HEK293 (cell line): ENCODE results near the gene S100A11.
A peak's percentile ranks its signal among the peaks of the same experiment; 100 is the strongest.

Source experiments
- GFI1B ChIP-seq: fragments of 450-650 bp; formaldehyde crosslinking; IDR thresholded peaks from 2 replicates; pipeline ENCODE4 v1.5.1; 2016; ENCODE audit warnings: missing biosample characterization, missing genetic modification characterization
- GLI2 ChIP-seq: fragments of 450-650 bp; formaldehyde crosslinking; IDR thresholded peaks from 2 replicates; pipeline ENCODE4; 2017; ENCODE audit warnings: missing biosample characterization, missing genetic modification characterization, low read depth, borderline replicate concordance
- HOXA7 ChIP-seq: sonication (generic); formaldehyde crosslinking; IDR thresholded peaks from 2 replicates; pipeline ENCODE4 v1.8.1; 2022; ENCODE audit warnings: missing genetic modification reagents, borderline replicate concordance
- IKZF3 ChIP-seq: fragments of 450-650 bp; IDR thresholded peaks from 2 replicates; pipeline ENCODE4 v1.5.0; 2018; ENCODE audit warnings: missing biosample characterization, mild to moderate bottlenecking, missing genetic modification characterization, moderate library complexity
- KLF16 ChIP-seq: fragments of 450-650 bp; formaldehyde crosslinking; IDR thresholded peaks from 2 replicates; pipeline ENCODE4 v1.5.1; 2017; ENCODE audit warnings: missing biosample characterization, missing genetic modification characterization
- KLF9 ChIP-seq: fragments of 450-650 bp; formaldehyde crosslinking; IDR thresholded peaks from 2 replicates; pipeline ENCODE4 v1.5.1; 2016; ENCODE audit warnings: missing biosample characterization, missing genetic modification characterization, low read depth
- PRDM1 ChIP-seq: fragments of 450-650 bp; formaldehyde crosslinking; IDR thresholded peaks from 2 replicates; pipeline ENCODE4; 2016; ENCODE audit warnings: missing biosample characterization, missing genetic modification characterization
- RBAK ChIP-seq: fragments of 450-650 bp; formaldehyde crosslinking; IDR thresholded peaks from 2 replicates; pipeline ENCODE4 v1.5.1; 2016; ENCODE audit warnings: missing biosample characterization, missing genetic modification characterization
- SP2 ChIP-seq: fragments of 450-650 bp; formaldehyde crosslinking; IDR thresholded peaks from 2 replicates; pipeline ENCODE4 v1.5.1; 2016; ENCODE audit warnings: missing biosample characterization, missing genetic modification characterization
- TCF7L2 ChIP-seq: IDR thresholded peaks from 2 replicates; pipeline ENCODE4 v1.6.1; 2011; ENCODE audit warnings: low read depth, mild to moderate bottlenecking, inconsistent platforms, low read length, moderate library complexity, borderline replicate concordance
- YY2 ChIP-seq: fragments of 450-650 bp; formaldehyde crosslinking; IDR thresholded peaks from 2 replicates; pipeline ENCODE4 v1.5.1; 2016; ENCODE audit warnings: missing biosample characterization, missing genetic modification characterization
- ZBTB17 ChIP-seq: fragments of 450-650 bp; formaldehyde crosslinking; IDR thresholded peaks from 2 replicates; pipeline ENCODE4 v1.5.1; 2016; ENCODE audit warnings: missing biosample characterization, missing genetic modification characterization
- ZFHX2 ChIP-seq: fragments of 450-650 bp; formaldehyde crosslinking; conservative IDR thresholded peaks from 2 replicates; pipeline ENCODE4 v1.5.1; 2016; ENCODE audit warnings: missing biosample characterization, missing genetic modification characterization
- ZNF214 ChIP-seq: fragments of 450-650 bp; formaldehyde crosslinking; IDR thresholded peaks from 2 replicates; pipeline ENCODE4 v1.5.1; 2017; ENCODE audit warnings: missing biosample characterization, mild to moderate bottlenecking, missing genetic modification characterization, borderline replicate concordance
- ZNF221 ChIP-seq: fragments of 450-650 bp; formaldehyde crosslinking; IDR thresholded peaks from 2 replicates; pipeline ENCODE4 v1.5.1; 2017; ENCODE audit warnings: missing biosample characterization, missing genetic modification characterization, borderline replicate concordance
- ZNF223 ChIP-seq: fragments of 450-650 bp; formaldehyde crosslinking; IDR thresholded peaks from 2 replicates; pipeline ENCODE4 v1.5.1; 2016; ENCODE audit warnings: missing biosample characterization, missing genetic modification characterization
- ZNF239 ChIP-seq: fragments of 450-650 bp; formaldehyde crosslinking; IDR thresholded peaks from 2 replicates; pipeline ENCODE4 v1.5.1; 2016; ENCODE audit warnings: missing biosample characterization, missing genetic modification characterization
- ZNF266 ChIP-seq: fragments of 450-650 bp; formaldehyde crosslinking; IDR thresholded peaks from 2 replicates; pipeline ENCODE4 v1.5.1; 2016; ENCODE audit warnings: missing biosample characterization, missing genetic modification characterization, low read depth
- ZNF37A ChIP-seq: fragments of 450-650 bp; IDR thresholded peaks from 2 replicates; pipeline ENCODE4 v1.5.1; 2018; ENCODE audit warnings: missing biosample characterization, missing genetic modification characterization
- ZNF473 ChIP-seq: fragments of 450-650 bp; formaldehyde crosslinking; IDR thresholded peaks from 2 replicates; pipeline ENCODE4 v1.5.1; 2017; ENCODE audit warnings: missing biosample characterization, missing genetic modification characterization
- ZNF48 ChIP-seq: fragments of 450-650 bp; formaldehyde crosslinking; IDR thresholded peaks from 2 replicates; pipeline ENCODE4 v1.5.1; 2016; ENCODE audit warnings: missing biosample characterization, missing genetic modification characterization
- ZNF549 ChIP-seq: fragments of 450-650 bp; IDR thresholded peaks from 2 replicates; pipeline ENCODE4 v1.5.1; 2018; ENCODE audit warnings: missing biosample characterization, missing genetic modification characterization, mild to moderate bottlenecking, inconsistent platforms, moderate library complexity
- ZNF555 ChIP-seq: fragments of 450-650 bp; formaldehyde crosslinking; conservative IDR thresholded peaks from 2 replicates; pipeline ENCODE4 v1.5.1; 2017; ENCODE audit warnings: missing biosample characterization, mild to moderate bottlenecking, missing genetic modification characterization, inconsistent platforms
- ZNF624 ChIP-seq: fragments of 450-650 bp; formaldehyde crosslinking; IDR thresholded peaks from 2 replicates; pipeline ENCODE4 v1.5.1; 2017; ENCODE audit warnings: missing biosample characterization, missing genetic modification characterization
- ZNF707 ChIP-seq: fragments of 450-650 bp; formaldehyde crosslinking; IDR thresholded peaks from 2 replicates; pipeline ENCODE4 v1.5.1; 2016; ENCODE audit warnings: missing biosample characterization, missing genetic modification characterization
- ZNF791 ChIP-seq: fragments of 450-650 bp; formaldehyde crosslinking; IDR thresholded peaks from 2 replicates; pipeline ENCODE4 v1.5.1; 2016; ENCODE audit warnings: missing biosample characterization, missing genetic modification characterization
- TF ChIP-seq, protein P1 (sequence below): fragments of 450-650 bp; formaldehyde crosslinking; IDR thresholded peaks from 2 replicates; pipeline ENCODE4 v1.5.1; 2016; ENCODE audit warnings: missing biosample characterization, missing genetic modification characterization
- TF ChIP-seq, protein P2 (sequence below): sonication (generic); formaldehyde crosslinking; IDR thresholded peaks from 2 replicates; pipeline ENCODE4 v1.8.1; 2022; ENCODE audit warnings: mild to moderate bottlenecking, moderate library complexity, missing genetic modification reagents
- TF ChIP-seq, protein P3 (sequence below): fragments of 450-650 bp; formaldehyde crosslinking; IDR thresholded peaks from 2 replicates; pipeline ENCODE4 v1.5.1; 2016; ENCODE audit warnings: missing biosample characterization, missing genetic modification characterization, borderline replicate concordance
- TF ChIP-seq, protein P4 (sequence below): fragments of 450-650 bp; formaldehyde crosslinking; IDR thresholded peaks from 2 replicates; pipeline ENCODE4 v1.5.1; 2016; ENCODE audit warnings: missing biosample characterization, missing genetic modification characterization
- TF ChIP-seq, protein P5 (sequence below): fragments of 450-650 bp; formaldehyde crosslinking; IDR thresholded peaks from 2 replicates; pipeline ENCODE4 v1.5.1; 2016; ENCODE audit warnings: missing biosample characterization, missing genetic modification characterization, low read depth

The S100A11 gene

DNA sequence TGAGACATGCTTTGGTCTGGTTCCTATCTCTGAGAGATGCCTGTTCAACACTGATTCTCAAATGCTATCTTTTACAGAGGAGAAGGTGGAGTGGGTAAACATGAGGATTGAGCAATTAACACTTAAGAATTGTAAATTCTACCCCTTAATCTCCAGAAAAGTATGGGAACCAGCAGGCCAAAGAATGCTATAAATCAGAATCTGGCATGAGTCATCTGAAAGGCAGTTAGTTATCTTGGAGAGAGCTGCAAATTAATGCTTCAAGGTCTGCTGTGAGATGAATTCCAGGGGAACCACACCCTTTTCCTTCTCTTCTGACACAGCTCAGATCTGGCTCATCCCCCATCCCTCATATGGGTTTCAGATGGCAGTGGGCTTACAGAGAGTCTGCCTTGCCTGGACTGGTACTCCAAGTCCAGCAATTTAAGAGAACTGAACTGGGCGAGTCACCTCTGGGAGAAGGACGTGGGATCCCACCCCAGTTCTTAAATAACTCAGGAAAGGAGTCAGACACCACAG lies 48.3 kb downstream of the S100A11 start (continued):
- TF ChIP-seq, protein P1, sequence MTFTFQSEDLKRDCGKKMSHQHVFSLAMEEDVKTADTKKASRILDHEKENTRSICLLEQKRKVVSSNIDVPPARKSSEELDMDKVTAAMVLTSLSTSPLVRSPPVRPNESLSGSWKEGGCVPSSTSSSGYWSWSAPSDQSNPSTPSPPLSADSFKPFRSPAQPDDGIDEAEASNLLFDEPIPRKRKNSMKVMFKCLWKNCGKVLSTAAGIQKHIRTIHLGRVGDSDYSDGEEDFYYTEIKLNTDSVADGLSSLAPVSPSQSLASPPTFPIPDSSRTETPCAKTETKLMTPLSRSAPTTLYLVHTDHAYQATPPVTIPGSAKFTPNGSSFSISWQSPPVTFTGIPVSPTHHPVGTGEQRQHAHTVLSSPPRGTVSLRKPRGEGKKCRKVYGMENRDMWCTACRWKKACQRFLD (tag by site-specific recombination), result no peak
- TF ChIP-seq GFI1B, result peak; percentile 97
- no peak for TF ChIP-seq ZNF223
- TF ChIP-seq HOXA7 (CRISPR knock-in tag), result no peak
- TF ChIP-seq, protein P2, sequence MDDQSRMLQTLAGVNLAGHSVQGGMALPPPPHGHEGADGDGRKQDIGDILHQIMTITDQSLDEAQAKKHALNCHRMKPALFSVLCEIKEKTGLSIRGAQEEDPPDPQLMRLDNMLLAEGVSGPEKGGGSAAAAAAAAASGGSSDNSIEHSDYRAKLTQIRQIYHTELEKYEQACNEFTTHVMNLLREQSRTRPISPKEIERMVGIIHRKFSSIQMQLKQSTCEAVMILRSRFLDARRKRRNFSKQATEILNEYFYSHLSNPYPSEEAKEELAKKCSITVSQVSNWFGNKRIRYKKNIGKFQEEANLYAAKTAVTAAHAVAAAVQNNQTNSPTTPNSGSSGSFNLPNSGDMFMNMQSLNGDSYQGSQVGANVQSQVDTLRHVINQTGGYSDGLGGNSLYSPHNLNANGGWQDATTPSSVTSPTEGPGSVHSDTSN (CRISPR knock-in tag), result no peak
- TF ChIP-seq, protein P3, sequence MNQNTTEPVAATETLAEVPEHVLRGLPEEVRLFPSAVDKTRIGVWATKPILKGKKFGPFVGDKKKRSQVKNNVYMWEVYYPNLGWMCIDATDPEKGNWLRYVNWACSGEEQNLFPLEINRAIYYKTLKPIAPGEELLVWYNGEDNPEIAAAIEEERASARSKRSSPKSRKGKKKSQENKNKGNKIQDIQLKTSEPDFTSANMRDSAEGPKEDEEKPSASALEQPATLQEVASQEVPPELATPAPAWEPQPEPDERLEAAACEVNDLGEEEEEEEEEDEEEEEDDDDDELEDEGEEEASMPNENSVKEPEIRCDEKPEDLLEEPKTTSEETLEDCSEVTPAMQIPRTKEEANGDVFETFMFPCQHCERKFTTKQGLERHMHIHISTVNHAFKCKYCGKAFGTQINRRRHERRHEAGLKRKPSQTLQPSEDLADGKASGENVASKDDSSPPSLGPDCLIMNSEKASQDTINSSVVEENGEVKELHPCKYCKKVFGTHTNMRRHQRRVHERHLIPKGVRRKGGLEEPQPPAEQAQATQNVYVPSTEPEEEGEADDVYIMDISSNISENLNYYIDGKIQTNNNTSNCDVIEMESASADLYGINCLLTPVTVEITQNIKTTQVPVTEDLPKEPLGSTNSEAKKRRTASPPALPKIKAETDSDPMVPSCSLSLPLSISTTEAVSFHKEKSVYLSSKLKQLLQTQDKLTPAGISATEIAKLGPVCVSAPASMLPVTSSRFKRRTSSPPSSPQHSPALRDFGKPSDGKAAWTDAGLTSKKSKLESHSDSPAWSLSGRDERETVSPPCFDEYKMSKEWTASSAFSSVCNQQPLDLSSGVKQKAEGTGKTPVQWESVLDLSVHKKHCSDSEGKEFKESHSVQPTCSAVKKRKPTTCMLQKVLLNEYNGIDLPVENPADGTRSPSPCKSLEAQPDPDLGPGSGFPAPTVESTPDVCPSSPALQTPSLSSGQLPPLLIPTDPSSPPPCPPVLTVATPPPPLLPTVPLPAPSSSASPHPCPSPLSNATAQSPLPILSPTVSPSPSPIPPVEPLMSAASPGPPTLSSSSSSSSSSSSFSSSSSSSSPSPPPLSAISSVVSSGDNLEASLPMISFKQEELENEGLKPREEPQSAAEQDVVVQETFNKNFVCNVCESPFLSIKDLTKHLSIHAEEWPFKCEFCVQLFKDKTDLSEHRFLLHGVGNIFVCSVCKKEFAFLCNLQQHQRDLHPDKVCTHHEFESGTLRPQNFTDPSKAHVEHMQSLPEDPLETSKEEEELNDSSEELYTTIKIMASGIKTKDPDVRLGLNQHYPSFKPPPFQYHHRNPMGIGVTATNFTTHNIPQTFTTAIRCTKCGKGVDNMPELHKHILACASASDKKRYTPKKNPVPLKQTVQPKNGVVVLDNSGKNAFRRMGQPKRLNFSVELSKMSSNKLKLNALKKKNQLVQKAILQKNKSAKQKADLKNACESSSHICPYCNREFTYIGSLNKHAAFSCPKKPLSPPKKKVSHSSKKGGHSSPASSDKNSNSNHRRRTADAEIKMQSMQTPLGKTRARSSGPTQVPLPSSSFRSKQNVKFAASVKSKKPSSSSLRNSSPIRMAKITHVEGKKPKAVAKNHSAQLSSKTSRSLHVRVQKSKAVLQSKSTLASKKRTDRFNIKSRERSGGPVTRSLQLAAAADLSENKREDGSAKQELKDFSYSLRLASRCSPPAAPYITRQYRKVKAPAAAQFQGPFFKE (tag by site-specific recombination), result no peak
- TF ChIP-seq ZNF239 (tag by site-specific recombination), result no peak
- TF ChIP-seq ZNF555 (tag by site-specific recombination), result no peak
- TF ChIP-seq YY2 (tag by site-specific recombination), result no peak
- TF ChIP-seq ZNF266 (tag by site-specific recombination), result no peak
- TF ChIP-seq, protein P4, sequence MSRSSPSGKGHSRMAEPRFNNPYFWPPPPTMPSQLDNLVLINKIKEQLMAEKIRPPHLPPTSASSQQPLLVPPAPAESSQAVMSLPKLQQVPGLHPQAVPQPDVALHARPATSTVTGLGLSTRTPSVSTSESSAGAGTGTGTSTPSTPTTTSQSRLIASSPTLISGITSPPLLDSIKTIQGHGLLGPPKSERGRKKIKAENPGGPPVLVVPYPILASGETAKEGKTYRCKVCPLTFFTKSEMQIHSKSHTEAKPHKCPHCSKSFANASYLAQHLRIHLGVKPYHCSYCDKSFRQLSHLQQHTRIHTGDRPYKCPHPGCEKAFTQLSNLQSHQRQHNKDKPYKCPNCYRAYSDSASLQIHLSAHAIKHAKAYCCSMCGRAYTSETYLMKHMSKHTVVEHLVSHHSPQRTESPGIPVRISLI (tag by site-specific recombination), result no peak
- peak; percentile 89 for TF ChIP-seq KLF9 (tag by site-specific recombination)
- TF ChIP-seq ZNF791 (tag by site-specific recombination), result no peak
- TF ChIP-seq ZNF624, result no peak
- no peak for TF ChIP-seq ZNF48 (tag by site-specific recombination)
- peak; percentile 85 for TF ChIP-seq IKZF3 (tag by site-specific recombination)
- no peak for TF ChIP-seq ZNF473 (tag by site-specific recombination)
- peak; percentile 58; the same call in 1 of the 2 replicates for TF ChIP-seq TCF7L2
- TF ChIP-seq ZNF707 (tag by site-specific recombination), result no peak
- TF ChIP-seq ZNF221 (tag by site-specific recombination), result no peak
- TF ChIP-seq SP2, result peak; percentile 42; the same call in 1 of the 2 replicates
- TF ChIP-seq ZBTB17 (tag by site-specific recombination), result peak; percentile 73
- TF ChIP-seq RBAK (tag by site-specific recombination), result no peak
- TF ChIP-seq KLF16, result peak; percentile 75
- peak; percentile 93 for TF ChIP-seq PRDM1 (tag by site-specific recombination)
- no peak for TF ChIP-seq ZNF549 (tag by site-specific recombination)
- no peak for TF ChIP-seq ZNF37A
- TF ChIP-seq, protein P5, sequence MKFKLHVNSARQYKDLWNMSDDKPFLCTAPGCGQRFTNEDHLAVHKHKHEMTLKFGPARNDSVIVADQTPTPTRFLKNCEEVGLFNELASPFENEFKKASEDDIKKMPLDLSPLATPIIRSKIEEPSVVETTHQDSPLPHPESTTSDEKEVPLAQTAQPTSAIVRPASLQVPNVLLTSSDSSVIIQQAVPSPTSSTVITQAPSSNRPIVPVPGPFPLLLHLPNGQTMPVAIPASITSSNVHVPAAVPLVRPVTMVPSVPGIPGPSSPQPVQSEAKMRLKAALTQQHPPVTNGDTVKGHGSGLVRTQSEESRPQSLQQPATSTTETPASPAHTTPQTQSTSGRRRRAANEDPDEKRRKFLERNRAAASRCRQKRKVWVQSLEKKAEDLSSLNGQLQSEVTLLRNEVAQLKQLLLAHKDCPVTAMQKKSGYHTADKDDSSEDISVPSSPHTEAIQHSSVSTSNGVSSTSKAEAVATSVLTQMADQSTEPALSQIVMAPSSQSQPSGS (tag by site-specific recombination), result no peak
- no peak for TF ChIP-seq ZFHX2 (tag by site-specific recombination)
- TF ChIP-seq ZNF214 (tag by site-specific recombination), result no peak
- peak; percentile 87; the same call in 1 of the 2 replicates for TF ChIP-seq GLI2
